Esophagus muscularis mucosa (tissue), 4 donors: ENCODE data around the gene NUP37.
"Not testable (repeated sequence)": the region's sequence is repeated elsewhere in the genome, so short reads cannot be mapped to it uniquely, and the experiment has no call there.

ENCODE experiments used
- CTCF ChIP-seq, 3 experiments: fragments of 200-600 bp in 2 of 3; fragments of 450-650 bp in 1 of 3; sonication (generic) in 2 of 3; IDR thresholded peaks; one replicate each; pipeline ENCODE4 v1.5.1; 2017 to 2019; ENCODE audit warnings: antibody characterized with exemption in 3 of 3, mild to moderate bottlenecking in 2 of 3, moderate library complexity in 1 of 3
- EP300 ChIP-seq: sonication (generic); formaldehyde crosslinking; IDR thresholded peaks from one replicate; pipeline ENCODE4 v1.6.1; 2017; ENCODE audit warnings: antibody characterized with exemption
- POLR2A ChIP-seq: fragments of 450-650 bp; IDR thresholded peaks from one replicate; pipeline ENCODE4 v1.6.1; 2017; ENCODE audit warnings: antibody characterized with exemption, moderate library complexity, mild to moderate bottlenecking, low read depth
- POLR2AphosphoS5 ChIP-seq, 2 donors: sonication (generic); formaldehyde crosslinking; IDR thresholded peaks; one replicate each; pipeline ENCODE4 v1.6.1; 2017; ENCODE audit warnings: antibody characterized with exemption in 2 of 2

DNA sequence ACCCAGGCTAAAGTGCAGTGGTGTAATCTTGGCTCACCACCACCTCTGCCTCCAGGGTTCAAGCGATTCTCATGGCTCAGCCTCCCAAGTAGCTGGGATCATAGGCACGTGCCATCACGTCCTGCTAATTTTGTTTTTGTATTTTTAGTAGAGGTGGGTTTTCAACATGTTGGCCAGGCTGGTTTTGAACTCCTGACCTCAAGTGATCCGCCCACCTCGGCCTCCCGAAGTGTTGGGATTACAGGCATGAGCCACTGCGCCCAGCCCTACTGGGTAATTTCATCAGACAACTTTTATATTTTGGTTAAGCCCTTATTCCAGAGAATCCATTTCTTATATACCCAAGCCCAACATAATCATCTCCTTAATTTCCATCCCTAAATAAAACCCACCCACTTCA is 47.8 kb downstream of the NUP37 start:
- not testable (repeated sequence) for TF ChIP-seq POLR2A; CTCF (IDR thresholded peaks at IDR 0.05); POLR2AphosphoS5 (IDR thresholded peaks at IDR 0.05); EP300
